Activated CD4-positive, CD25-positive, alpha-beta regulatory T cell treated with anti-CD3 and anti-CD28 coated beads, Interleukin-2, amount 50 U/mL, for 16 hours (primary cell): ENCODE measurements around the gene ZNF668.
A peak's percentile ranks its signal among the peaks of the same experiment; 100 is the strongest.

Source experiments
- DNase-seq: peaks from one replicate; pipeline ENCODE4 v3.0.0-alpha.2; 2020; ENCODE audit warnings: low read depth, low spot score

ZNF668 gene

GRCh38 chr16:31081428-31082351 lies 7.7 kb upstream of the ZNF668 start:
- no peak for DNase-seq

DNA sequence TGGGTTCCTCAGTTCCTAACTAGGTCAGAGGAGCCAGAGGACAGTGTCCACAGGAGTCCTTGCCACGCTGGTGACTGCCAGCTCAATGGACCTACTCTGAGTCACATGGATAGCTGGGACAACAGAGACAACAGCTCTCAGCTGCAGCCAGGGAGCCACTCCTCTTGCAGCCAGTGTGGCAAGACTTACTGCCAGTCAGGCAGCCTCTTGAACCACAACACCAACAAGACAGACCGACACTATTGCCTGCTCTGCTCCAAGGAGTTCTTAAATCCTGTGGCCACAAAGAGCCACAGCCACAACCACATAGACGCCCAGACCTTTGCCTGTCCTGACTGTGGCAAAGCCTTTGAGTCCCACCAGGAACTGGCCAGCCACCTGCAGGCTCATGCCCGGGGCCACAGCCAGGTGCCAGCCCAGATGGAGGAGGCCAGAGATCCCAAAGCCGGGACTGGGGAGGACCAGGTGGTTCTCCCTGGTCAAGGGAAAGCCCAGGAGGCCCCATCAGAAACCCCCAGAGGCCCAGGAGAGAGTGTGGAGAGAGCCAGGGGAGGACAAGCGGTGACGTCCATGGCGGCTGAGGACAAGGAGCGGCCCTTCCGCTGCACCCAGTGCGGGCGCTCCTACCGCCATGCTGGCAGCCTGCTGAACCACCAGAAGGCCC lies 6.8 kb upstream of the ZNF668 start:
- no peak for DNase-seq

DNA sequence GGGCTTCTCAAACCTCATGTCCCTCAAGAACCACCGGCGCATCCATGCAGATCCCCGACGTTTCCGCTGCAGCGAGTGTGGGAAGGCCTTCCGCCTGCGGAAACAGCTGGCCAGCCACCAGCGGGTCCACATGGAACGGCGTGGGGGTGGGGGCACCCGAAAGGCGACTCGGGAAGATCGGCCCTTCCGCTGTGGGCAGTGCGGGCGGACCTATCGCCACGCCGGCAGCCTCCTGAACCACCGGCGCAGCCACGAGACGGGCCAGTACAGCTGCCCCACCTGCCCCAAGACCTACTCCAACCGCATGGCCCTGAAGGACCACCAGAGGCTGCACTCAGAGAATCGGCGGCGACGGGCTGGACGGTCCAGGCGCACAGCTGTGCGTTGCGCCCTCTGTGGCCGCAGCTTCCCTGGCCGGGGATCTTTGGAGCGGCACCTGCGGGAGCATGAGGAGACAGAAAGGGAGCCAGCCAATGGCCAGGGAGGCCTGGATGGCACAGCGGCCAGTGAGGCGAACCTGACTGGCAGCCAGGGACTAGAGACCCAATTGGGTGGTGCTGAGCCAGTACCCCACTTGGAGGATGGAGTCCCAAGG lies 6.1 kb upstream of the ZNF668 start:
- no peak for DNase-seq

DNA sequence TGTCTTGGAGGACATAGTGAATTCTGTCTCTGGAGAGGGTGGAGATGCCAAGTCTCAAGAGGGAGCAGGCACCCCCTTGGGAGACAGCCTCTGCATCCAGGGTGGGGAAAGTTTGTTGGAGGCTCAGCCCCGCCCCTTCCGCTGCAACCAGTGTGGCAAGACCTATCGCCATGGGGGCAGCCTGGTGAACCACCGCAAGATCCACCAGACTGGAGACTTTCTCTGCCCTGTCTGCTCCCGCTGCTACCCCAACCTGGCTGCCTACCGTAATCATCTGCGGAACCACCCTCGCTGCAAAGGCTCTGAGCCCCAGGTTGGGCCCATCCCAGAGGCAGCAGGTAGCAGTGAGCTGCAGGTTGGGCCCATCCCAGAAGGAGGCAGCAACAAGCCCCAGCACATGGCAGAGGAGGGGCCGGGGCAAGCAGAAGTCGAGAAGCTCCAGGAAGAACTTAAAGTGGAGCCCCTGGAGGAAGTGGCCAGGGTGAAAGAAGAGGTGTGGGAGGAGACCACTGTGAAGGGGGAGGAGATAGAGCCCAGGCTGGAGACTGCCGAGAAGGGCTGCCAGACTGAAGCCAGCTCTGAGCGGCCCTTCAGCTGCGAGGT lies 5.4 kb upstream of the ZNF668 start:
- no peak for DNase-seq

DNA sequence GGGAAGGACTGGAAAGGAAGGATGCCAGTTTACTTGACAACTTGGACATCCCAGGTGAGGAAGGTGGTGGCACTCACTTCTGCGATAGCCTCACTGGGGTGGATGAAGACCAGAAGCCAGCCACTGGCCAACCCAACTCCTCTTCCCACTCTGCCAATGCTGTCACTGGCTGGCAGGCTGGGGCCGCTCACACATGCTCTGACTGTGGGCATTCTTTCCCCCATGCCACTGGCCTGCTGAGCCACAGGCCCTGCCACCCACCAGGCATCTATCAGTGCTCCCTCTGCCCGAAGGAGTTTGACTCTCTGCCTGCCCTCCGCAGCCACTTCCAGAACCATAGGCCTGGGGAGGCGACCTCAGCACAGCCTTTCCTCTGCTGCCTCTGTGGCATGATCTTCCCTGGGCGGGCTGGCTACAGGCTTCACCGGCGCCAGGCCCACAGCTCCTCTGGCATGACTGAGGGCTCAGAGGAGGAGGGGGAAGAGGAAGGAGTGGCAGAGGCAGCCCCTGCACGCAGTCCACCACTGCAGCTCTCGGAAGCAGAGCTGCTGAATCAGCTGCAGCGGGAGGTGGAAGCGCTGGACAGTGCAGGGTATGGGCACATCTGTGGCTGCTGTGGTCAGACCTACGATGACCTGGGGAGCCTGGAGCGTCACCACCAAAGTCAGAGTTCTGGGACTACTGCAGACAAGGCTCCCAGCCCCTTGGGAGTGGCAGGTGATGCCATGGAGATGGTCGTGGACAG lies 4.7 kb upstream of the ZNF668 start:
- no peak for DNase-seq

- no peak for DNase-seq
Observed at GRCh38 chr16:31077592-31078396, 3.8 kb upstream of the ZNF668 start.

DNA sequence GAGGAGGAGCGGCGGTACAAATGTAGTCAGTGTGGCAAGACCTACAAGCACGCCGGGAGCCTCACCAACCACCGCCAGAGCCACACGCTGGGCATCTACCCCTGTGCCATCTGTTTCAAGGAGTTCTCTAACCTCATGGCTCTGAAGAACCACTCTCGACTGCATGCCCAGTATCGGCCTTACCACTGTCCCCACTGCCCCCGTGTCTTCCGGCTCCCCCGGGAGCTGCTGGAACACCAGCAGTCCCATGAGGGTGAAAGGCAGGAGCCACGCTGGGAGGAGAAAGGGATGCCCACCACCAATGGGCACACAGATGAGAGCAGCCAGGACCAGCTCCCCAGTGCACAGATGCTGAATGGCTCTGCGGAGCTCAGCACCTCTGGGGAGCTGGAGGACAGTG lies 3.0 kb upstream of the ZNF668 start:
- no peak for DNase-seq

DNA sequence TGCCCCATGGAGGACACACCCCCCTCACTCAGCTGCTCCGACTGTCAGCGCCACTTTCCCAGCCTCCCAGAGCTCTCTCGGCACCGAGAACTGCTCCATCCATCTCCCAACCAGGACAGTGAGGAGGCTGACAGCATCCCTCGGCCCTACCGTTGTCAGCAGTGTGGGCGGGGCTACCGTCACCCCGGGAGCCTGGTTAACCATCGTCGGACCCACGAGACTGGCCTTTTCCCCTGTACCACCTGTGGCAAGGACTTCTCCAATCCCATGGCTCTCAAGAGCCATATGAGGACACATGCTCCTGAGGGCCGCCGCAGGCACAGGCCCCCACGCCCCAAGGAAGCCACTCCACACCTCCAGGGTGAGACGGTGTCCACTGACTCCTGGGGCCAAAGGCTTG lies 2.3 kb upstream of the ZNF668 start:
- no peak for DNase-seq

DNA sequence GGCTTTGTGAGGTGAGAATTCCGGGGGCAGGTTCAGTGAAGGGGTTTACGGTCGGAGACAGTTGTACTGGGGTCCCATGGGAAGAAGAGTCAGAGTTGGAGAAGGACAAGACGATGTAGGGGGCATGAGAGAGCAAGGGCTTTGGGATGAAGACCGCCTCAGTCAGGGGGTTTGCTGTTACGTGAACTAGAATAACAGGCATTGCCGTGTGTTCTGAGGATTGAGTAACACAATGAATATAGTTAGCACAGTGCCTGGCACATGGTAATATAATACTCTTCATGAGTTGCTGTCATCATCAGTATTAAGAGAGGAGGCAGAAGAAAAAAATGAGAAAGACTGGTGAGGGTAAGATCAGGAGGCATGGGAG lies 759 bp upstream of the ZNF668 start:
- DNase-seq = no peak

DNA sequence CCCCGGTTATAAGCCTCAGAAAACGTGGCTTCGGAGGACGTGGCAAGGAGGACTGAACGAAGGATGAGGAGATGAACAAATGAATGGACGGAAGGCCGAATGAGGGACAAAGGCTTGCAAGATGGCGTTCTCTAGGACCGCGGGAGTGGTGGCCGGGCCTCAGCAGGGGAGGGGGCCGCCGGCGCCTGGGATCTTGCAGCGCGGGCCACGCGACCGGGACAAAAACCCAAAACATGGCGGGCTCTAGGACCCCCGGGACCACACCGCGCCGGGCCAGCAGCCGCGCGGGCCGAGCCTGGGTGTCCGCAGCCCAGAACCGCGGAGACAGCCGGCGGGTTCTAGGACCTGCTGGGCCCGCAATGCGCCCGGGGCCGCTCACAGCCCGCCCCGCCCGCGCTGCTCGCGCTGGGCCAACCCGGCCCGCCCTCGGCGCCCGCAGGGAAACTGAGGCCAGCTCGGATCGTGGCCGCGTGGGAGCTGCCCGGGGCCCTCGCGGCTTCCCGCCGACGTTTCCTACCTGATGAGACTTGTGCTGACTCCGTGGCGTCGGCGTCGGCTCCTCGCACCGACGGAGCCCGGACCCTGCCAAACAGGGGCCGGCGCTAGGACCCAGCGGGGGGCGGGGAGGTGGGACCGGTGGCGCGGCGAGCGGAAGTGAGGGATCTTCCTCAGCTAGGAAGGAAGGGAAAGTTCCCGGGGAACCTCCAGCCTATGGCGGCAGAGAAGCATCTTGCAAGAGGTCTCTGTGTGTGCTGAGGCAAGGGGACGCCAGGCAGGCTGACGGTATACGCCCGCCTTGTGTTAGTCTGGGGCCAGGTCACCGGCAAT lies 684 bp downstream of the ZNF668 start:
- peak; percentile 79 for DNase-seq

- no peak for DNase-seq
Observed at GRCh38 chr16:31072540-31073141, 1.4 kb downstream of the ZNF668 start.

DNA sequence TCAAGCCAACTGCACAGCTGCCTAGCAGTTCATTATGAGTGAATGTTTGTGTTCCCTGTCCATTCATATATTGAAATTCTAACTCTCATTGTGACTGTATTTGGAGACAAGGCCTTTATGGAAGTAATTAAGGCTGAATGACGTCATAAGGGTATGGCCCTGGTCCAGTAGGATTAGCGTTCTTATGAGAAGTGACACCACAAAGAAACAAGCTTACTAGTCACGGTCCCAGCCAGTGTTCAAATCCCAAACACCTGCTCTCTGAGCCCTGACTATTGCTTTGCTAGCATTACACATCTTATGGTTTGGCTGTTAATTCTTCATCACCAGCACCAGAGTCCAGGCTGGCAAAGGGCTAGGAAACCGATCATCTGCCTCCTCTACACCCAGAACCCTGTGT lies 2.2 kb downstream of the ZNF668 start:
- DNase-seq = no peak

DNA sequence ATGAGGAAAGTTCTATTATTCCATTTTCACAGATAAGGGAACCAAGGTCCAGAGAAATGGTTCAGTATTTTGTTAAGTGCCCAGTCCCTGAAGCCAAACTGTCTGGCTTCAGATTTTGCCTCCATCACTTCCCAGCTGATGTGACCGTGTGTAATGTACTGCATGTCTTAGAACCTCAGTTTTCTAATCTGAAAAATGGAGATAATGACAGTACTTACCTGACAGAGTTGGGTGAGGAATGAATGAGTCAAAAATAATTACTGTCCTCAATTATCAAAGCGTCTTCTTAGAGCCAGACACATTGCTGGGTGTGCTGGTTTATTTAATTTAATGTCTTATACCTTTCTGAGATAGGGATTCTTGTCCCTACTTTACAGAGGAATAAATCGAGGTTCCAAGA lies 6.7 kb downstream of the ZNF668 start:
- DNase-seq = no peak

DNA sequence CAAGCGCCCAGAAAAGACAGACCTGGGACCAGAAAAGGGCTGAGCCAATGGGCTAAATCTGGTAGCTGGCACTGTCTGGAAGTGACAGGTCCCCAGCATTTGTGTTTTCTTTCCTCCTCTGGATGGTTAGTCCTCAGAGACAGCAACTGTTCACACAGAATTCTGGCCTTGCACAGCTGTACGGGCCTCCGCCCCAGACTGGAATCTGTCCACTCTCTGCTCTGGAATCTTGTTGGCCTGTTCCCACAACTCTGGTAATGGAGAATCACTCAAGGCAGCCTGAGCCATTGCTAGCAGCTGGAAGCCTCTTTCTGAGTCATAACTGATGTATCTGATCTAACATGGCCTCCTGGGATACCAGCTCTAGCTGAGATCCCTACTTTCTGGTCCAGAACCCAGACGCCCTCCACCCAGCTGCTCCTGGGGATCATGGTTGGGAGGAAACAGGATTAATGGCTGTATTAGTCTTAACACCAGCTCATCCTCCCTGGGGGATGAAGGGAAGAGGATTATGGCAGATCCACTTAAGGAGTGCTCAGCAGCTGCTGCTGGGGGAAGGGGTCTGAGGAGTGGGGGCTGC lies 9.1 kb downstream of the ZNF668 start:
- no peak for DNase-seq

DNA sequence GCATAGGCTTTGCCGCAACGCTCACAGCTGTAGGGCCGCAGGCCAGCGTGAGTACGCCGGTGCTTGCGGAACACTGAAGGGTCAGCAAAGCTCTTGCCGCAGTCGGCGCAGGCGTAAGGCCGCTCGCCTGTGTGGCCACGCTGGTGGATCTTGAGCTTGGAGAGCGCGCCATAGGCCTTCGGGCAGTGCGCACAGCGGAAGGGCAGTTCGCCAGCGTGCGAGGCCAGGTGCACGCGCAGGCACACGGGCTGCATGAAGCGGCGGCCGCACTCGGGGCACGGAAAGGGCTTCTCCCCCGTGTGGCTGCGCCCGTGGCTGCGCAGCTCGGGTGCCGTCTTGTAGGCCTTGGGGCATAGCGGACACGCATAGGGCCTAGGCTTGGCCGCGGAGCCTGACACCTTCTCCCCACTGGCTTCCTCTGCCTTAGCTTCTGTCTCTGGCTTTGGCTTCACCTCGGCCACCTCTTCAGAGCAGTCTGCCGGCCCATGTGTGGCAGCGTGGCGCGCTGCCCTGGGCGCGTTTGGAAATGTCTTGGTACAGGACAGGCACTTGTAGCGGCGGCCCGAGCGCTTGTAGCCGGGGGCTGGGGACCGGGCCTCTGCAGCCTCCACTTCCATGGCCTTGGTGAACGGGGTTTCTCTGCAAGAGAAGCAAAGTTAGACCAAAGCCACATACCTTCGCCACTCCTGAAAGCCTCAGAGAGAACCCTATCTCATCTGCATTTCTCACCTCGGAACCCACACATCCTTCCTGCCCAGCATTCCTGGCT lies 10.0 kb downstream of the ZNF668 start:
- DNase-seq = no peak

GRCh38 chr16:31063495-31063842 lies 10.6 kb downstream of the ZNF668 start:
- no peak for DNase-seq

DNA sequence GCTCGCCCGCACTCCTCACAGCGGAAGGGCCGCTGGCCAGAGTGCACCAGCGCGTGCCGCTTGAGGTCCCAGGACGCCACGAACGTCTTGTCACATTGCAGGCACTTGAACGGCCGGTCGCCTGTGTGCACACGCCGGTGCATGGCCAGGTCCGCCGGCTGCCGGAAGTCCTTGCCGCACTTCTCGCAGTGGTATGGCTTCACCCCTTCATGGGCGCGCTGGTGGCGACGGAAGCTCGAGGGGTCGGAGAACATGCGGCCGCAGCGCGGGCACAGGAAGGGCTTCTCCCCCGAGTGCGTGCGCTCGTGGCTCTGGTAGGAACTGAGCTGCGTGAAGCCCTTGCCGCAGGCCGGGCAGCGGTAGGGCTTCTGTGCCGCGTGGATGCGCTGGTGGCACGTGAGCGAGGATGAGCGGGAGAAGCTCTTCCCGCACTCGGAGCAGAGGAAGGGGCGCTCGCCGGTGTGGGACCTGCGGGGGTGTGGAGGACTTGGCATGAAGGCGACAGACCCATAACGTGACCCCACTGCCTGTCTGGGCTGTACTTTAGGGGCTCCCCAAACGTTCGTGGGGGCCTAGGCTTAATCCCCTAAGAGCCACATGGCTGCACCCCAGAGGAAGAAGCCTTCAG lies 12.1 kb downstream of the ZNF668 start:
- DNase-seq = no peak
